RPMI8226 (cell line): Measurements from ENCODE around the gene HORMAD1.
"Not testable (repeated sequence)": the region's sequence is repeated elsewhere in the genome, so short reads cannot be mapped to it uniquely, and the experiment has no call there.

Experiments
- DNase-seq: peaks from one replicate; pipeline ENCODE4 v3.0.0-alpha.2; 2015

HORMAD1 gene

DNA sequence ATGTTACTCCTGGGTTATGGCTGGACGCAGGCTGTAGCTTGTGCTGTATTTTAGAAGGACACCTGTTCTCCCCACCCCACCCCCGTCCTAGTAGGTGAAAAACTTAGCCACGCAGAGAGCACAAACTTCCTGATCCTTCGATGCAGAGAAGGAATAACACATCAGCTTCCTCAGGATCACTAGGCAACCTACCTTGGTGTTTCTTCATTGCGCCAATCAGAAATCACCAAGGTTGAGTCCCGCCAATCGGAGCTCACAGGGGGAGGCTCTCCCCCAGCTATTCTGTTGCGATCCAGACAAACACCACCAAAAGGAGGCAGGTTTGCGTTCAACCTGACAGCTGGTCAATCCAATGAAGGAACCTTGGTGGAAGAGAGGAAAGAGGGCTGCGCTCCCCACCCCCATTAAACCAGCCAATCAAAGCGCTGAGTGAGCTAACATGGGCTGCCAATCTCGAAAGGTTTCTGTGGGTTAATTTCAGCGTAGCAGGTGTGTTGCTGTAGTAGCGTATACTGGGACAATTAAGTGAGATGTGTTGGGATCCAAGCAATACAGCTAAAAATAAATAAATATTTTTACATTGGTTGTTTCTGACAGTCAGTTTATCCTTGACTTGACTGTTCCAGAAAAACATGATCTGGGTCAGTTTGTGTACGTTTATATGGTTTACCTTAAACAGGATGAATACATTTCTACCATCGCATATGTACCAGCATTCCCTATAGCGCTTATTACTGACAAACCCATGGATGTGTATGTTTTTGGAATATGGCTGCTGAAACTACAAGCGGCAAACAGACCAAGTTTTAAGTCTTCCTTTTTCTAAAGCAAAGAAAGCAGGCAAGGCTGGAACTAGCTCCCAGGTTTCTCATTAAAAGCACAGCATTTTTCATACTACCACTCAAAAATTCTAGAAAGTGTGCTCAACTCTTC is 23.4 kb downstream of the HORMAD1 start, which contains the start of gene GOLPH3L:
GOLPH3L (minus strand) TSS at position 160 of the 933 bp plus-strand sequence. CDS start 2,316 bp downstream, outside the sequence.
- DNase-seq = peak; percentile 99

DNA sequence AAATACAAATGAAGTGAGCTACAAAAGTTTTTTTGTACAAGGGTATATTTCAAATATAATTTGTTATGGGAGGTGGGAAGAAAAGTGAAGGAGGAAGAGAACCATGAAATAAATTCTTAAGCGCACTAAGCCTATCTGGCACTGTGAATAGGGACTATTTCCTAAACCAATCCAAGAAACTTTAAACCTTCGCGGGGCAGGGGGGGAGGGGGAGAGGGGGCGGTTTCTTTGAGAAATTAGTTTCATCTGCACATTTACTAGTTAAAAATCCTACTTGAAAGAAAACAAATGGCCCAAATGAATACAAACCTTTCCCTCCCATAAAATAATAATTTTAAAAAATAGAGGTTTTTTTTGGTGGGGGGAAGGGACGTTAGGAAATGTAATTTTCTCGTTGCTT is 24.1 kb downstream of the HORMAD1 start:
- DNase-seq = peak; percentile 8

DNA sequence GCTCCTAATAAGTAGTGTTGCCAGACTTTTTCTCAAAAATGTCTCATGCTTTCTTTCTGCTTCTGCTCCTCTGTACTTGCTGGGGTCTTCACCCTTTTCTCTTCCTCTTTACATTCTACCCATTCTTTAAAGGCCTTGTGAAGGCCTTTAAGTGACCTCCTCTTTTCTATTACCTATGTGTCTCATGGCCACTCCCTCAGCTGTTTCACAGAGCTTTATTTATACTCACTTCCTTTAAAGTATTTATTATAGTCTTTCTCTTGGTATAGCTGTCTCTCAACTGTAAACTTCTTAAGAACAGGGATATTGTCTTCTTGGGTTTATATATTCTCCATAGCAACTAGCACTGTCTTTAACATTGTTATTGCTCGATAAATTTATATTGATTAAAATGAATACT is 24.5 kb downstream of the HORMAD1 start:
- DNase-seq = peak; percentile 17

DNA sequence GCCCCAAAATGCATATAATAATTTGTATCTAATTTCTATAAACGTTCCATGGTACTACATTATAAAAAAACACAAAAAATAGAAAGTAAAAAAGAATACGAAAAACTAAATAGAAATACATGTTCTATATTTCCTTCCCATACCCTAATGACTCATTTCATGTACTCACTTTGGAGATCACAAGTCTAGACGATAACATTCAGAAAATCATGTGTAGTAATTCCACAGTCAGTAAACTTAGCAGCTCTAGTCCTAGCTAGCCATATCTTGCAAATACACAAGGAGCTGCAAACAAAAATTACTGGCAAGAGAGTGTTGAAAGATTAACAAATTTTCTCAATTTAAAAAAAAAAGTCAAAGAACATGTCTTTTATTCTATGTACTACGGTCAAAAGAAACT is 25.1 kb downstream of the HORMAD1 start:
- no peak for DNase-seq

DNA sequence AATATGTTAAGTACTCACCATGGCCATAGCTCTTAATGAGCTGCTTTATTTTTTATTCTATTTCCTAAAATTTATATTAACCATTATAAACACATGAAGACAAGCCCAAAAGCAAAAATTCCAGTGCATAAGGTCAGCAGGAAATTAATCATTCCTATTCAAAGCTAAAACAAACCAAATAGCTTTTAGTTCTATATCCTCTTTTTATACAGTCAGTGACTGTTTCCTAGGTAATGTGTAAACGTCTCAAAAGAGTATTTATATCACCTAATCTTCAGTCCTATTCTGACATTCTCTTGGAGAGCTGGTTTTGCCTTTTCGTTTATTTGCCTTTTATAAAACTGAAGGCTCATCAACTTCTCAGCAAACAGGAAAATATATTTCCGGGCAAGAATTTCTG is 28.0 kb downstream of the HORMAD1 start:
- DNase-seq = no peak

DNA sequence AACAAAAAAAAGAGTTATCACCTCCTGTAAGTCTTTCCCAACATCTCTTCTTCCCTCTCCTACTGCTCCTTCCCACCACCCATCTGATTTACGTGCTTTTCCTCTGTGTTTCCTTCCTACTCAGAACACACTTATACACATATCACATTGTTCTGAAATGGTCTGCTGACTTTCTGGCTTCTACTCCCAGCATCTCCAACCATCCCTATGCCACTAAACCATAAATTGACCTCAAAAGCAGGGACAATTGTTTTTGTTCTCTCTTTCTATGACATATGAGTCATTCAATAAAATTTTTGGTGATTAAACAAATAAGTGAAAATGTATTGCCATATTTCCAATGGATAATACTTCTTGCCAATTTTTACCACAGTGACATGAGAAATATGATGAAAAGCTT is 31.9 kb downstream of the HORMAD1 start:
- DNase-seq = no peak

DNA sequence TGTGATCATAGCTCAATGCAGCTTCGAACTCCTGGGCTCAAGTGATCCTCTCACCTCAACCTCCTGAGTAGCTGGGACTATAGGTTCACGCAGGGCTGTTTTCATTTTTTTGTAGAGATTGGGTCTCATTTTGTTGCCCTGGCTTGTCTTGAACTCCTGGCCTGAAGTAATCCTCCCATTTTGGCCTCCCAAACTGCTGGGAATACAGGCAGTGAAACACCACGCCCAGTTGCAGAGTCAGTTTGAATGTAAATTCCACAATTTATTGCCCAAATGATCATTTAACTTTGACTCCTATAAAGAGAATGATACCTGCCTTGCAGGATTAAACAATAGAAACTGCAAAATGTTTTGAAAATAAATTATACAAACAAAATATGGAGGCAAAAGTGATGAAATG is 34.4 kb downstream of the HORMAD1 start:
- no peak for DNase-seq

DNA sequence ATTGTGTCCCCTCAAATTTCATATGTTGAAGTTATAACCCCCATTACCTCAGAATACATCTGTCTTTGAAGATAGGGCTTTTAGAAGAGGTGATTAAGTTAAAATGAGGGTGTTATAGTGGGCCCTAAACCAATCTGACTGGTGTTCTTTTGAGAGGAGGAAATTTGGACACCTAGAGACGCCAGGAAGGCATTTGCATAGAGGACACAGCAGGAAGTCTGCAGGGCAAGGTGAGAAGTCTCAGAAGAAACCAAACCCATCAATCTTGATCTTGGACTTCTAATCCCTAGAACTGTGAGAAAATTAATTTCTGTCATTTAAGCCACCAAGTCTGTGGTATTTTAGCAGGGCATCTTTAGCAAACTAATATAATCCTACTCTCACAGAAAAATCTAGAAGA is 36.8 kb downstream of the HORMAD1 start:
- DNase-seq = no peak

DNA sequence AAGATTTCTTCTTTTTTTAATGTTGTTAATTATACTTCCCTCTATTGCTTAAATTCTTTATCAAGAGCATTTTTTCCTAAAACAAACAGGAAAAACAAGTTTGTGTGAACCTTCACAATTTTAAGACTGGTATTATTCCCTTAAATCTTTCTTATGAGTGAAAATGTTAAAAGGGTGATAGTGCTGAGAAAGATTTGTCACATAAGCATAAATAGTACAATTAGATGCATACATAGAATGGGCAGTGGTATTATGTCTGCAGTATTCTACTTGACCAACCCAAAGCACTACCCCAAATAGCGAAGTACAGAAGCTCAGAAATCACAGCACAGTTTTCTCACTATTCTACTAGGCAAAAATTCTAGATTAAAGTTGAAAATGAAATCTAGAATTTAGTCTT is 41.7 kb downstream of the HORMAD1 start:
- no peak for DNase-seq

DNA sequence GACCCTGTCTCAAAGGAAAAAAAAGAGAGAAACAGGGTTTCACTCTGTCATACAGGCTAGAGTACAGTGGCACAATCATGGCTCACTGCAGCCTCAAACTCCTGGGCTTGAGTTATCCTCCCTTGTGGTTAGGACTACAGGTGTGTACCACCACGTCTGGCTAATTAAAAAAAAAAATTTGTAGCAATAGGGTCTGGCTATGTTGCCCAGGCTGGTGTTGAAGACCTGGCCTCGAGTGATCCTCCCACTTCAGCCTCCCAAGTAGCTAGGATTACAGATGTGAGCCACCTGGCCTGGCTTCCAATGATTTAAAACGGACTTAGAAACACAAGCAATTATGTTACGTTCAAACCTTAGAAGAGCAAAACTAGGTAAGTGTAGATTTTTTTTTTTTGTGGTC is 45.8 kb downstream of the HORMAD1 start:
- no peak for DNase-seq

DNA sequence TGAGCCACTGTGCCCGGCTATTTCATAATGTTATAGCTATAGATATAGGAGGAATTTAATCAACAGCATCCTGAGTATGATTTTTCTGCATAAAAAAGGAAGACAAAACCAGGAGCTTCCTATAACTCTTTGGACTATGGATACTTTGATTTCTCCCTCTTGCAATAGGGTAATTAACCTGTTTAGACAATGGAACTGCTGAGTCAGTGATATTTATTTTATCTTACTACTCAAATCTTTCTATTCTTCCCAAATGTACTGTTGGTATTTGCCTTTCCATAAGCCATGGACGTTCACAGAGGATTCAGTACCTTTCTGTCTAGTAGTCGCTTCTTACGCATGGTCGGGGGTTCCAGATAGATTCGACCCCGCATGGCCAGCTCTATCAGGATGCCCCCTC is 57.4 kb downstream of the HORMAD1 start:
- no peak for DNase-seq

DNA sequence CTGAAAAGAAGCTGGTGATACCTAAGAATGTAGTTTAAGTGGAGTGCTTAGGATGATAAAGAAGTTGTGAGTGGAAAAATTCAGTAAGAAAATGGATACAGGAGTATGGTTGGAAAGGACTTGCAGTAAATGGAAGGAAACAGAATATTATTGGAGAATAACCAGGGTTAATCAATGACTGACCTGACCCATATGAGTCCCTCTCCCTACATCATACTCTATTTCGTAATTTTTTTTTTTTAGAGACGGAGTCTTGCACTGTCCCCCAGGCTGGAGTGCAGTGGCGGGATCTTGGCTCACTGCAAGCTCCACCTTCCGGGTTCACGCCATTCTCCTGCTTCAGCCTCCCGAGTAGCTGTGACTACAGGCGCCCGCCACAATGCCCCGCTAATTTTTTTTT is 57.9 kb downstream of the HORMAD1 start:
- DNase-seq = no peak

DNA sequence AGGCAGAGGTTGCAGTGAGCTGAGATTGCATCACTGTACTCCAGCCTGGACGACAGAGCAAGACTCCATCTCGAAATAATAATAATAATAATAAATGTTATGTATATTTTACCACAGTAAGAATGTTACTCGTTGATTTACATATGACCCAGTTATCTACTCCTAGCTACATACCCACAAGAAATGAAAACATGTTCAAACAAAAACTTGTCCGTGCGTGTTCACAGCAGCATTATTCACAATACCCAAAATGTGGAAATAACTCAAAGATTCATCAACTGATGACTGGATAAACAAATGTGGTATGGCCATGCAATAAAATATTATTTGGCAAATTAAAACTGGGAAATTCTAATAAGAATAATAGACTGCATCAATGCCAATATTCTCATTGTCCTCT is 59.5 kb downstream of the HORMAD1 start:
- no peak for DNase-seq

DNA sequence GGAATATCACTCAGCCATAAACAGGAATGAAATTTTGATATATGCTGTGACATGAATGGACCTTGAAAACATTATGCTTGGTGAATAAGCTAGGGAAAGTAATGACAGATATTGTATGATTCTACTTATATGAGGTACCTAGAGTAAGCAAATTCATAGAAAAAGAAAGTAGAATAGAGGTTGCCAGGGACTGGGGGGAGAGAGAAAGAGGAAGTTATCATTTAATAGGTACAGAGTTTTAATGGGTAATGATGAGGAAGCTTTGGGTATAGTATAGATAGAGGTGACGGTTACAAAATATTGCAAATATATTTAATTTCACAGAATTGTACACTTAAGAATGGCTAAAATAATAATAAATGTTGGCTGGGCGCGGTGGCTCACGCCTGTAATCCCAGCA is 60.1 kb downstream of the HORMAD1 start:
- no peak for DNase-seq

DNA sequence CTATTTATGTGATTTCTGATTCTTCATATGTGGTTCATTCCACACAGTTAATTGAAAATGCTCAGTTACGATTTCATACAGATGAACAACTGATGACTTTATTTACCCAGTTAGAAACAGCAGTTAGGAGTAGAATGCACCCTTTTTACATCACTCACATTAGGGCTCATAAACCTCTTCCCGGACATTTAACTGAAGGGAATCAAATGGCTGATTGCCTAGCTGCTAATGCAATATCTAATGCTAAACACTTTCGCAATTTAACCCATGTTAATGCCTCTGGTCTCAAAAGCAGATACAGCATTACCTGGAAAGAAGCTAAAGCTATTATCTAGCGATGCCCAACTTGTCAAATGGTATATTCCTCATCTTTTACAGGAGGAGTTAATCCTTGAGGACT is 63.6 kb downstream of the HORMAD1 start:
- DNase-seq = not testable (repeated sequence)

DNA sequence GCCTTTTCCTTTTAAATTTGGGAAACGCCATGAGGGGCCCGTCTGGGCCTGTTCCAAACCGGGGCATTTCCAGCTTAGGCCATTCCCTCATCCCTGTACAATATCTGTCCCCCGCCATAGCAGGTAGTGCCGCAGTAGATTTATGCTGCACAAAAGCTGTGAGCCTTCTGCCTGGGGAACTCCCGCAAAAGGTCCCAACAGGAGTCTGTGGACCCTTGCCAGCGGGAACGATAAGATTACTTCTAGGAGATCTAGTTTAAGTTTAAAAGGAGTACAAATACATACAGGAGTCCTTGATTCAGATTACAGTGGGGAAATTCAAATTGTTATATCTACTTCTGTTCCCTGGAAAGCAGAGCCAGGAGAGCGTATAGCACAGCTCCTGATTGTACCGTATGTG is 66.1 kb downstream of the HORMAD1 start:
- DNase-seq = not testable (repeated sequence)

DNA sequence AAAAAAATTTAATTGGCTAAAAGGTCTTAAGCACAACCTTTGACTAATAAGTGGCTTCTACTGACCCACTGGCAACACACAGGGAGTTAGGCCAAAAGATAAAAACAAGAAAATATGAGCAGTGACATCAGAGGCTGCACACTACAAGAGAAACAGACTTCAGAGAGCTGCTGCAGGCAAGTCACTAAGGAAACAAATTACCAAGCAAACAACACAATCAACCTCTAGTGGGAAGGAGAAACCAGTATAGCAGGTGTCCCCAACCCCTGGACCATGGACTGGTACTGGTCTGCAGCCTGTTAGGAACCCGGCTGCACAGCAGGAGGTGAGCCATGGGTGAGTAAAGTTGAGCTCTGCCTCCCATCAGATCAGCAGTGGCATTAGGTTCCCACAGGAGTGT is 70.5 kb downstream of the HORMAD1 start:
- DNase-seq = no peak

DNA sequence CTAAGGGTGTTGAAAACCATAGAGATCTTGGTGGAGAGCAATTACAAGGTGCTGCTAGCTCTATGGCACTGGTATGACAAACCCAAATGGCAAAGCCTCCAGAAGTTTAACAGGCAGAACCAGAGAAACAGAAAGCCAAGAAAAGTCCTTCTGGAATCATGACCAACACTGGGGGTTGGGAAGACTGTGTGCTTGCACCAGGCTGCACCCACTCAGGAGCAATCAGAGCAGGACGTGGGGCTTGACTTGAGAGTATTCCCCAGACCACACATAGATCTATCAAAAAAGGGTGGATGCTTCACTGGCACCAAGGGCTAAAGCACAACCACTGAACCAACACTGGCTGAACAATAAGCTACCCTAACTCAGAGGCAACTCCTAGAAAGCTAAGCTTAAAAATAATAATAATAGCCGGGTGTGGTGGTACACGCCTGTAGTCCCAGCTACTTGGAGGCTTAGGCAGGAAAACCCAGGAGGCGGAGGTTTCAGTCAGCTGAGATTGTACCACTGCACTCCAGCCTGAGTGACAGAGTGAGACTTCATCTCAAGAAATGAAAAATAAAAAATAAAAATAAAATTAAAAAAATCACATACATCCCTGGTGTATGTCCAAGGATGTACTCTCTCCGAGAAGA is 71.1 kb downstream of the HORMAD1 start:
- no peak for DNase-seq
